ENCODE measurements around the gene SSX5. TPM values are rescaled to one million over a fixed set of nuclear protein-coding genes. Genes with fewer than 3 reads are reported as not detected.

Gene SSX5
- total and polyA plus RNA-seq, 4 donors = not detected

Small RNAs within 50 kb of the gene (small RNA-seq; reads per million reads assigned to genes)
- gene AC245047.3 (ENCODE audit: low replicate concordance) = not detected
- not detected for gene AC245047.7 (ENCODE audit: low replicate concordance)
- not detected for gene RNA5SP503 (ENCODE audit: low replicate concordance)
- not detected for gene RNU6-707P (ENCODE audit: low replicate concordance)

Other genes starting within 250 kb of the SSX5 start
- gene ZNF182, start 192.8 kb downstream of the SSX5 start, total RNA-seq = 1 to 10 TPM; 4.7 to 9.5 TPM
- 1 to 10 TPM; 2.7 to 2.9 TPM for gene ZNF182, start 192.8 kb downstream of the SSX5 start, polyA plus RNA-seq
- not detected for gene SPACA5, start 189.8 kb downstream of the SSX5 start, total RNA-seq
- gene SPACA5, start 189.8 kb downstream of the SSX5 start, polyA plus RNA-seq = not detected
- gene ZNF630, start 125.2 kb downstream of the SSX5 start, total RNA-seq = 1 to 10 TPM; 2.5 to 6.7 TPM
- gene ZNF630, start 125.2 kb downstream of the SSX5 start, polyA plus RNA-seq = 1 to 10 TPM in 1 of 2 donors, under 1 TPM in 1; 0.98 to 1.4 TPM
- gene SPACA5B, start 66.2 kb downstream of the SSX5 start, total RNA-seq = not detected
- gene SPACA5B, start 66.2 kb downstream of the SSX5 start, polyA plus RNA-seq = not detected
- not detected for gene SSX1, start 58.6 kb upstream of the SSX5 start, total RNA-seq
- gene SSX1, start 58.6 kb upstream of the SSX5 start, polyA plus RNA-seq = not detected
- gene SSX3, start 159.9 kb upstream of the SSX5 start, total RNA-seq = not detected
- not detected for gene SSX3, start 159.9 kb upstream of the SSX5 start, polyA plus RNA-seq
- not detected for gene SSX4, start 186.7 kb upstream of the SSX5 start, total RNA-seq
- not detected for gene SSX4, start 186.7 kb upstream of the SSX5 start, polyA plus RNA-seq
- gene SSX4B, start 215.2 kb upstream of the SSX5 start, total RNA-seq = not detected
- not detected for gene SSX4B, start 215.2 kb upstream of the SSX5 start, polyA plus RNA-seq